K562 (cell line): ENCODE results near the gene PKD2.

ENCODE experiments used
- CTCF ChIP-seq, 3 experiments: IDR thresholded peaks in 2 of 3; conservative IDR thresholded peaks in 1 of 3; 2 replicates each; pipeline ENCODE4 v1.5.1; 2011 to 2012; ENCODE audit warnings: low read length in 3 of 3, mild to moderate bottlenecking in 3 of 3, control low read depth in 2 of 3, improper control_type of control experiment in 1 of 3, inconsistent platforms in 1 of 3, low read depth in 1 of 3, mixed read lengths in 1 of 3, moderate library complexity in 1 of 3; ENCODE audit not compliant: insufficient read depth in 2 of 3
- TF ChIP-seq, protein P1 (sequence below): IDR thresholded peaks from 2 replicates; pipeline ENCODE4 v1.6.1; 2011; ENCODE audit warnings: borderline replicate concordance, low read depth, mild to moderate bottlenecking, moderate library complexity, low read length; ENCODE audit not compliant: insufficient read depth, poor library complexity, severe bottlenecking

DNA sequence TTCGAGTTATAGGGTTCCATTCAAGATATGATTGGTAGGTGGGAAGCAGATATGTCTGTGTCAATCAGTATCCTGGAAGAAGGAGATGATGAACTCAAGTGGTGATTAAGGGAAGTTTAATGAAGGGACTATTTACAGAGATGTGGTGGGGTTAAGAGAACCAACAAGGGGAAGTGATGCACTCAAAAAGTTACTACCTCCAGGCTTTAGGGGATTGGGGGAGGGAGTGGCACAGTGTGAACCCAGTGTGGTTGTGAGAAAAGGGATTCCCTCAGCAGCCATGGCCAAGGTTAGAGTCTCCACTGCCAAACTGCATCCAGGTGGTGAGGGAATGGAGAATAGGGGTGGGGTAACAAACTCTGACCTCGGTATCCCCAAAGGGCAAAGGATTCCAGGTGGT, 27.9 kb downstream of the PKD2 start:
- no peak for TF ChIP-seq CTCF (IDR thresholded peaks at IDR 0.05 in 2 of 3, conservative IDR thresholded peaks at IDR 0.05 in 1 of 3; ENCODE audit: insufficient read depth in 2 of 3, low read depth in 1 of 3, low read length in 3 of 3)
- TF ChIP-seq, protein P1, sequence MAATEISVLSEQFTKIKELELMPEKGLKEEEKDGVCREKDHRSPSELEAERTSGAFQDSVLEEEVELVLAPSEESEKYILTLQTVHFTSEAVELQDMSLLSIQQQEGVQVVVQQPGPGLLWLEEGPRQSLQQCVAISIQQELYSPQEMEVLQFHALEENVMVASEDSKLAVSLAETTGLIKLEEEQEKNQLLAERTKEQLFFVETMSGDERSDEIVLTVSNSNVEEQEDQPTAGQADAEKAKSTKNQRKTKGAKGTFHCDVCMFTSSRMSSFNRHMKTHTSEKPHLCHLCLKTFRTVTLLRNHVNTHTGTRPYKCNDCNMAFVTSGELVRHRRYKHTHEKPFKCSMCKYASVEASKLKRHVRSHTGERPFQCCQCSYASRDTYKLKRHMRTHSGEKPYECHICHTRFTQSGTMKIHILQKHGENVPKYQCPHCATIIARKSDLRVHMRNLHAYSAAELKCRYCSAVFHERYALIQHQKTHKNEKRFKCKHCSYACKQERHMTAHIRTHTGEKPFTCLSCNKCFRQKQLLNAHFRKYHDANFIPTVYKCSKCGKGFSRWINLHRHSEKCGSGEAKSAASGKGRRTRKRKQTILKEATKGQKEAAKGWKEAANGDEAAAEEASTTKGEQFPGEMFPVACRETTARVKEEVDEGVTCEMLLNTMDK = no peak
